OCI-LY1 (cell line): ENCODE measurements around the gene PYDC1.

ENCODE experiments used
- EZH2 ChIP-seq: fragments of 200-600 bp; sonication (generic), shearing (Covaris generic); IDR thresholded peaks from 2 replicates; pipeline ENCODE4 v1.8.0; 2017; ENCODE audit warnings: borderline replicate concordance, mixed run types, mild to moderate bottlenecking, antibody characterized with exemption, low read length, moderate library complexity, mixed read lengths
- TF ChIP-seq, protein P1 (sequence below): fragments of 200-600 bp; sonication (generic), shearing (Covaris generic); IDR thresholded peaks from 2 replicates; pipeline ENCODE4 v1.5.1; 2017; ENCODE audit warnings: mild to moderate bottlenecking, antibody characterized with exemption, low read length, moderate library complexity, mixed read lengths

DNA sequence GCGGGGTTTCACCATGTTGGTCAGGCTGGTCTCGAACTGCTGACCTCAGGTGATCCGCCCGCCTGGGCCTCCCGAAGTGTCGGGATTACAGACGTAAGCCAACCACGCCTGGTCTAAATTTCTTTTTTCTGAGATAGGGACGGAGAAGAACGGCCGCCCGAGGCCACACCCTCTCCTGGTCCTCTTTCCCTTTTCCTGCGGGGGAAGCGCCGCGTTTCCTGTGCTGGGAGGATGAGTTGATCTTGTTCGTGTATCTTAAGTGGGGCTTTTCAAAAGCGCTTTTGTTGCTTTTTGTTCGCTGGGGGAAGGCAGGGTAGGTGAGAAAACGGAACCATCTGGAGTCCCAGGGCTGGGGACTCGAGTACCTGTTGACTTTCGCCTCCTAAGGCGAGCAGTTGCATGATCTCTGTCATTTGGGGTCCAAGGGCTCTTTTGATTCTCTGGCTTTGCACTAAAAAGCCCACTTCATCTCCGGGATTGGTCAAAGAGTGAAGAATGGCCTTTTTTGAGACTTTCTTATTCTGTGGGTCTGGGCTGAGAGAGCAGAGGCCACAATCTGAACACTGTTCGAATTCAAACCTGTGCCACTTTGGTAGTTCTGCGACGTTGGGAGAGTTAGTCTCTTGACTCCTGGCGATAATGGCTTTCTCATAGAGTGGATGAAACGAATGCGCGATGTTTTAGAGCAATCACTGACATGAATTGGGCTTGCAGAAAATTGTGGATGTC is 35.7 kb downstream of the PYDC1 start:
- TF ChIP-seq, protein P1, sequence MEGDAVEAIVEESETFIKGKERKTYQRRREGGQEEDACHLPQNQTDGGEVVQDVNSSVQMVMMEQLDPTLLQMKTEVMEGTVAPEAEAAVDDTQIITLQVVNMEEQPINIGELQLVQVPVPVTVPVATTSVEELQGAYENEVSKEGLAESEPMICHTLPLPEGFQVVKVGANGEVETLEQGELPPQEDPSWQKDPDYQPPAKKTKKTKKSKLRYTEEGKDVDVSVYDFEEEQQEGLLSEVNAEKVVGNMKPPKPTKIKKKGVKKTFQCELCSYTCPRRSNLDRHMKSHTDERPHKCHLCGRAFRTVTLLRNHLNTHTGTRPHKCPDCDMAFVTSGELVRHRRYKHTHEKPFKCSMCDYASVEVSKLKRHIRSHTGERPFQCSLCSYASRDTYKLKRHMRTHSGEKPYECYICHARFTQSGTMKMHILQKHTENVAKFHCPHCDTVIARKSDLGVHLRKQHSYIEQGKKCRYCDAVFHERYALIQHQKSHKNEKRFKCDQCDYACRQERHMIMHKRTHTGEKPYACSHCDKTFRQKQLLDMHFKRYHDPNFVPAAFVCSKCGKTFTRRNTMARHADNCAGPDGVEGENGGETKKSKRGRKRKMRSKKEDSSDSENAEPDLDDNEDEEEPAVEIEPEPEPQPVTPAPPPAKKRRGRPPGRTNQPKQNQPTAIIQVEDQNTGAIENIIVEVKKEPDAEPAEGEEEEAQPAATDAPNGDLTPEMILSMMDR, result no peak
- TF ChIP-seq EZH2, result no peak
